ENCODE data around the gene TMIGD3.

TMIGD3 gene

GRCh38 chr1:111516005-111516535 is 12.6 kb upstream of the TMIGD3 start:
- Histone ChIP-seq H4K8ac (ENCODE audit: low read depth, low read length) (no peak overlapping the region), H3K36me3 (ENCODE audit: control insufficient read depth in 1 of 2, insufficient read depth in 2 of 2, low read length in 2 of 2) (no peaks in the 10 kb centered on the region), H3K9ac (ENCODE audit: low read length) (no peak overlapping the region), H2BK5ac (ENCODE audit: low read depth, low read length, poor library complexity) (no peak overlapping the region), H3K4ac (ENCODE audit: low read depth, low read length) (no peak overlapping the region), H4K12ac (ENCODE audit: low read depth, low read length) (no peak overlapping the region), H3K9me3 (ENCODE audit: insufficient read depth, low read depth, low read length) (peaks cover 2% of the 10 kb centered on the region), H3K23ac (ENCODE audit: low read length) (no peak overlapping the region), H2AK5ac (ENCODE audit: low read length) (no peak overlapping the region), H3K14ac (ENCODE audit: low read length) (no peak overlapping the region), H3K27ac (ENCODE audit: low read depth, low read length) (no peak overlapping the region), H3K4me1 (ENCODE audit: control insufficient read depth in 1 of 2, insufficient read depth in 2 of 2, low read length in 2 of 2) (no peaks in the 10 kb centered on the region), H2BK120ac (ENCODE audit: insufficient read depth, low read length, poor library complexity) (no peak overlapping the region), H3K18ac (ENCODE audit: low read length) (no peak overlapping the region), H3K4me2 (ENCODE audit: low read length) (no peak overlapping the region), H2BK12ac (ENCODE audit: low read length) (no peak overlapping the region), H3K4me3 (ENCODE audit: low read depth, low read length) (no peak overlapping the region), H3K79me1 (ENCODE audit: low read length) (no peaks in the 10 kb centered on the region), H4K91ac (ENCODE audit: low read depth, low read length) (no peak overlapping the region), H3K27me3 (ENCODE audit: insufficient read depth, low read length) (no peaks in the 10 kb centered on the region), H3K79me2 (ENCODE audit: control insufficient read depth, insufficient read depth, low read length, poor library complexity) (no peaks in the 10 kb centered on the region), H2AFZ (ENCODE audit: insufficient read depth, low read length, poor library complexity) (no peak overlapping the region)
- WGBS (ENCODE audit: extremely low coverage, insufficient coverage, insufficient read length): no CpG with 5 or more reads among the region's 13 CpGs
- DNase-seq: no peak

GRCh38 chr1:111515291-111516004 is 12.0 kb upstream of the TMIGD3 start:
- Histone ChIP-seq H3K79me1 (ENCODE audit: low read length) (no peaks in the 10 kb centered on the region), H3K4me3 (ENCODE audit: low read depth, low read length) (no peak overlapping the region), H3K4ac (ENCODE audit: low read depth, low read length) (no peak overlapping the region), H2BK12ac (ENCODE audit: low read length) (no peak overlapping the region), H3K4me1 (ENCODE audit: control insufficient read depth in 1 of 2, insufficient read depth in 2 of 2, low read length in 2 of 2) (no peaks in the 10 kb centered on the region), H3K27ac (ENCODE audit: low read depth, low read length) (no peak overlapping the region), H4K12ac (ENCODE audit: low read depth, low read length) (no peak overlapping the region), H4K8ac (ENCODE audit: low read depth, low read length) (no peak overlapping the region), H2BK120ac (ENCODE audit: insufficient read depth, low read length, poor library complexity) (no peak overlapping the region), H3K23ac (ENCODE audit: low read length) (no peak overlapping the region), H3K18ac (ENCODE audit: low read length) (no peak overlapping the region), H3K36me3 (ENCODE audit: control insufficient read depth in 1 of 2, insufficient read depth in 2 of 2, low read length in 2 of 2) (no peaks in the 10 kb centered on the region), H3K9ac (ENCODE audit: low read length) (no peak overlapping the region), H3K79me2 (ENCODE audit: control insufficient read depth, insufficient read depth, low read length, poor library complexity) (no peaks in the 10 kb centered on the region), H2AK5ac (ENCODE audit: low read length) (no peak overlapping the region), H2AFZ (ENCODE audit: insufficient read depth, low read length, poor library complexity) (no peak overlapping the region), H3K27me3 (ENCODE audit: insufficient read depth, low read length) (no peaks in the 10 kb centered on the region), H4K91ac (ENCODE audit: low read depth, low read length) (no peak overlapping the region), H3K9me3 (ENCODE audit: insufficient read depth, low read depth, low read length) (peaks cover 2% of the 10 kb centered on the region), H3K4me2 (ENCODE audit: low read length) (no peak overlapping the region), H2BK5ac (ENCODE audit: low read depth, low read length, poor library complexity) (no peak overlapping the region), H3K14ac (ENCODE audit: low read length) (no peak overlapping the region)
- DNase-seq: no peak
- no CpG with 5 or more reads among the region's 40 CpGs for WGBS (ENCODE audit: extremely low coverage, insufficient coverage, insufficient read length)

- no peaks in the 10 kb centered on the region for H3K27me3 ChIP-seq (ENCODE audit: insufficient read depth, low read length)
- no peak overlapping the region for H2AFZ ChIP-seq (ENCODE audit: insufficient read depth, low read length, poor library complexity)
- no peaks in the 10 kb centered on the region for H3K36me3 ChIP-seq (ENCODE audit: control insufficient read depth in 1 of 2, insufficient read depth in 2 of 2, low read length in 2 of 2)
- peaks cover 2% of the 10 kb centered on the region for H3K9me3 ChIP-seq (ENCODE audit: insufficient read depth, low read depth, low read length)
- no peak overlapping the region for H2BK12ac ChIP-seq (ENCODE audit: low read length)
- H3K79me2 ChIP-seq (ENCODE audit: control insufficient read depth, insufficient read depth, low read length, poor library complexity): no peaks in the 10 kb centered on the region
- no peak overlapping the region for H3K18ac ChIP-seq (ENCODE audit: low read length)
- no peak overlapping the region for H3K9ac ChIP-seq (ENCODE audit: low read length)
- no peak overlapping the region for H2AK5ac ChIP-seq (ENCODE audit: low read length)
- no peak overlapping the region for H3K4ac ChIP-seq (ENCODE audit: low read depth, low read length)
- no CpG with 5 or more reads among the region's 8 CpGs for WGBS (ENCODE audit: extremely low coverage, insufficient coverage, insufficient read length)
- no peak overlapping the region for H4K8ac ChIP-seq (ENCODE audit: low read depth, low read length)
- DNase-seq: no peak
- no peak overlapping the region for H3K27ac ChIP-seq (ENCODE audit: low read depth, low read length)
- H2BK120ac ChIP-seq (ENCODE audit: insufficient read depth, low read length, poor library complexity): no peak overlapping the region
- H2BK5ac ChIP-seq (ENCODE audit: low read depth, low read length, poor library complexity): no peak overlapping the region
- no peak overlapping the region for H4K91ac ChIP-seq (ENCODE audit: low read depth, low read length)
- H3K23ac ChIP-seq (ENCODE audit: low read length): no peak overlapping the region
- H3K14ac ChIP-seq (ENCODE audit: low read length): no peak overlapping the region
- H3K4me1 ChIP-seq (ENCODE audit: control insufficient read depth in 1 of 2, insufficient read depth in 2 of 2, low read length in 2 of 2): no peaks in the 10 kb centered on the region
- H3K4me2 ChIP-seq (ENCODE audit: low read length): no peak overlapping the region
- no peak overlapping the region for H4K12ac ChIP-seq (ENCODE audit: low read depth, low read length)
- no peak overlapping the region for H3K4me3 ChIP-seq (ENCODE audit: low read depth, low read length)
- no peaks in the 10 kb centered on the region for H3K79me1 ChIP-seq (ENCODE audit: low read length)
Observed at GRCh38 chr1:111513410-111514020, 10.1 kb upstream of the TMIGD3 start.

- no peak overlapping the region for H2BK5ac ChIP-seq (ENCODE audit: low read depth, low read length, poor library complexity)
- H3K4me2 ChIP-seq (ENCODE audit: low read length): no peak overlapping the region
- H4K91ac ChIP-seq (ENCODE audit: low read depth, low read length): no peak overlapping the region
- H3K79me2 ChIP-seq (ENCODE audit: control insufficient read depth, insufficient read depth, low read length, poor library complexity): no peaks in the 10 kb centered on the region
- peaks cover 2% of the 10 kb centered on the region for H3K79me1 ChIP-seq (ENCODE audit: low read length)
- no peak overlapping the region for H3K27ac ChIP-seq (ENCODE audit: low read depth, low read length)
- WGBS (ENCODE audit: extremely low coverage, insufficient coverage, insufficient read length): no CpG with 5 or more reads among the region's 3 CpGs
- H2BK120ac ChIP-seq (ENCODE audit: insufficient read depth, low read length, poor library complexity): no peak overlapping the region
- no peak overlapping the region for H4K8ac ChIP-seq (ENCODE audit: low read depth, low read length)
- H3K14ac ChIP-seq (ENCODE audit: low read length): no peak overlapping the region
- no peak overlapping the region for H3K9ac ChIP-seq (ENCODE audit: low read length)
- H3K27me3 ChIP-seq (ENCODE audit: insufficient read depth, low read length): no peaks in the 10 kb centered on the region
- H3K4ac ChIP-seq (ENCODE audit: low read depth, low read length): no peak overlapping the region
- H3K18ac ChIP-seq (ENCODE audit: low read length): no peak overlapping the region
- H3K4me1 ChIP-seq (ENCODE audit: control insufficient read depth in 1 of 2, insufficient read depth in 2 of 2, low read length in 2 of 2): no peaks in the 10 kb centered on the region
- no peak overlapping the region for H3K23ac ChIP-seq (ENCODE audit: low read length)
- H3K4me3 ChIP-seq (ENCODE audit: low read depth, low read length): no peak overlapping the region
- H2AK5ac ChIP-seq (ENCODE audit: low read length): no peak overlapping the region
- H4K12ac ChIP-seq (ENCODE audit: low read depth, low read length): no peak overlapping the region
- no peak for DNase-seq
- H2AFZ ChIP-seq (ENCODE audit: insufficient read depth, low read length, poor library complexity): no peak overlapping the region
- H2BK12ac ChIP-seq (ENCODE audit: low read length): no peak overlapping the region
- no peaks in the 10 kb centered on the region for H3K36me3 ChIP-seq (ENCODE audit: control insufficient read depth in 1 of 2, insufficient read depth in 2 of 2, low read length in 2 of 2)
- peaks cover 2% of the 10 kb centered on the region for H3K9me3 ChIP-seq (ENCODE audit: insufficient read depth, low read depth, low read length)
Observed at GRCh38 chr1:111512931-111513330, 9.5 kb upstream of the TMIGD3 start.

Data from trophoblast cell (in vitro differentiated cells and primary cell).